GM12872 (cell line): ENCODE measurements around the gene CLEC4M.

Source experiments
- TF ChIP-seq, protein P1 (sequence below): IDR thresholded peaks from 3 replicates; pipeline ENCODE4 v1.5.1; 2011; ENCODE audit warnings: low read depth, mild to moderate bottlenecking, low read length, moderate library complexity; ENCODE audit not compliant: insufficient read depth

Gene CLEC4M

DNA sequence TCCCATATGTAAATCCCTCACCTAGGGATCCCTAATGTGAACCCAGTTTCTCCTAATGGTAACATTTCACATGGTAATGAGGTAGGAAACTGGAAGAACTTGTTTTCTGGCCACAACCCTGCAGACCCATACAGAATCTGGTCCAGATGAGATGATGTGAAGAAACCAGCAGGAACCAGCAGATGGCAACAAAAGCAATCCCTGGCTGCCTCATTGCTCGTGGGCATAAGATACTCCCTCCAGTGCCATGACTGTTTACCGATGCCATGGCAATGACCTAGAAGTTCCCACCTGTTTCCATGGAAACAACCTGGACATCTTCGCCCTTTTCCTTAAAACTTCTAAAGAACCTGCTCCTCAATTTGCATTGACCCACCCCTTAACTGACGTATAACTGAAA, 14.3 kb upstream of the CLEC4M start:
- TF ChIP-seq, protein P1, sequence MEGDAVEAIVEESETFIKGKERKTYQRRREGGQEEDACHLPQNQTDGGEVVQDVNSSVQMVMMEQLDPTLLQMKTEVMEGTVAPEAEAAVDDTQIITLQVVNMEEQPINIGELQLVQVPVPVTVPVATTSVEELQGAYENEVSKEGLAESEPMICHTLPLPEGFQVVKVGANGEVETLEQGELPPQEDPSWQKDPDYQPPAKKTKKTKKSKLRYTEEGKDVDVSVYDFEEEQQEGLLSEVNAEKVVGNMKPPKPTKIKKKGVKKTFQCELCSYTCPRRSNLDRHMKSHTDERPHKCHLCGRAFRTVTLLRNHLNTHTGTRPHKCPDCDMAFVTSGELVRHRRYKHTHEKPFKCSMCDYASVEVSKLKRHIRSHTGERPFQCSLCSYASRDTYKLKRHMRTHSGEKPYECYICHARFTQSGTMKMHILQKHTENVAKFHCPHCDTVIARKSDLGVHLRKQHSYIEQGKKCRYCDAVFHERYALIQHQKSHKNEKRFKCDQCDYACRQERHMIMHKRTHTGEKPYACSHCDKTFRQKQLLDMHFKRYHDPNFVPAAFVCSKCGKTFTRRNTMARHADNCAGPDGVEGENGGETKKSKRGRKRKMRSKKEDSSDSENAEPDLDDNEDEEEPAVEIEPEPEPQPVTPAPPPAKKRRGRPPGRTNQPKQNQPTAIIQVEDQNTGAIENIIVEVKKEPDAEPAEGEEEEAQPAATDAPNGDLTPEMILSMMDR, result peak; percentile 46

- TF ChIP-seq, protein P1, result no peak
Observed at GRCh38 chr19:7751157-7751783, 11.8 kb upstream of the CLEC4M start.

DNA sequence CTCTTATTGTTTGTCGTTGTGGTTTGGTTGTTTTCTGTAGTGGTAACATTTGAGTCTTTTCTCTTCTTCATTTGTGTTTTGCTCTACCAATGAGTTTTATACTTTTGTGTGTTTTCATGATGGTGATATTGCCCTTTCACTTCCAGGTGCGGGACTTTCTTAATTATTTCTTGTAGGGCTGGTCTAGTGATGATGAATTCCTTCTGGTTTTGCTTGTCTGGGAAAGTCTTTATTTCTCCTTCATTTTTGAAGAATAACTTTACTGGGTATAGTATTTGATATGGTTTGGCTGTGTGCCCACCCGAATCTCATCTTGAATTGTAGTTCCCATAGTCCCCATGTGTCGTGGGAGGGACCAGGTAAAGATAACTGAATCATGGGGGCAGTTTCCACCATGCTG, 6.8 kb upstream of the CLEC4M start:
- TF ChIP-seq, protein P1, result no peak

DNA sequence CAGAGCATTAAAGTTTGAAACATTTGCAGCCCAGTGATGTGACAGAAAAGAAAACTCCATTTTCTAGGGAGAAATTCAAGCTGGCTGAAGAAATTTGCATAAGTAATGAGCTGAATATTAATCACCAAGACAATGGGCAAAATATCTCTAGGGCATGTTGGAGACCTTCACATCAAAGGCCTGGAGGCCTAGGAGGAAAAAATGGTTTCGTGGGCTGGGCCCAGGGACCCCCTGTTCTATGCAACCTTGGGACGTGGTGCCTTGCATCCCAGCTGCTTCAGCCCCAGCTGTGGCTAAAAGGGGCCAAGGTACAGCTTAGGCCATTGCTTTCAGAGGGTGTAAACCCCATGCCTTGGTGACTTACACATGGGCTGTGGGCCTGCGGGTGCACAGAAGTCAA, 5.7 kb upstream of the CLEC4M start:
- TF ChIP-seq, protein P1, result no peak

DNA sequence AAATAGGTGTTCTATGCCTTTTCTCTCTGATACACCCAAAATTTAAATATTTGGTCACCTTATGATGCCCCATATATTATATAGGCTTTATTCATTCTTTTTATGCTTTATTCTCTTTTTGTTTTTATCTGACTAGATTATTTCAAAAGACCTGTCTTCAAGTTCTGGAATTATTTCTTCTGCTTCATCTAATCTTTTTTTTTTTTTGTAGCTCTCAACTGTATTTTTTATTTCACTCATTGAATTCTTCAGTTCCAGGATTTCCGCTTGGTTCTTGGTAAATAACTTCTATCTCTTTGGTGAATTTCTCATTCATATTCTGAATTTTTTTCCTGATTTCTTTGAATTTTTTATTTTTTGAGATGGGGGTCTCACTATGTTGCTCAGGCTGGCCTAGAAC, 3.9 kb upstream of the CLEC4M start:
- TF ChIP-seq, protein P1, result no peak

- TF ChIP-seq, protein P1, result no peak
Observed at GRCh38 chr19:7763696-7764095, 653 bp downstream of the CLEC4M start.

DNA sequence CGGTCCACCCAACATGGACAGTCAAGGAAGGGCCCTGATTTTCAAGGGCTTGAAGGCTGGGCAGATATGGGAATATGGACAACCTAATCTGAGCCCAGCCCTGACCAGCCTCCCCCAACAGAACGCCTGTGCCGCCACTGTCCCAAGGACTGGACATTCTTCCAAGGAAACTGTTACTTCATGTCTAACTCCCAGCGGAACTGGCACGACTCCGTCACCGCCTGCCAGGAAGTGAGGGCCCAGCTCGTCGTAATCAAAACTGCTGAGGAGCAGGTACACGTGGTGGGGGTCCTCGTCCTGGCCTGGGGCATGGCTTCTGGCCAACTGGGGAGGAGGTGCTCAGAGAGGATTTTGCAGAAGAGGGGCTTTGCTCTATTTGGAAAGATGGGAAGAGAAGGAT, 3.5 kb downstream of the CLEC4M start:
- TF ChIP-seq, protein P1, result no peak
